Measurements from ENCODE around the gene PLEKHH2.

PLEKHH2 gene

DNA sequence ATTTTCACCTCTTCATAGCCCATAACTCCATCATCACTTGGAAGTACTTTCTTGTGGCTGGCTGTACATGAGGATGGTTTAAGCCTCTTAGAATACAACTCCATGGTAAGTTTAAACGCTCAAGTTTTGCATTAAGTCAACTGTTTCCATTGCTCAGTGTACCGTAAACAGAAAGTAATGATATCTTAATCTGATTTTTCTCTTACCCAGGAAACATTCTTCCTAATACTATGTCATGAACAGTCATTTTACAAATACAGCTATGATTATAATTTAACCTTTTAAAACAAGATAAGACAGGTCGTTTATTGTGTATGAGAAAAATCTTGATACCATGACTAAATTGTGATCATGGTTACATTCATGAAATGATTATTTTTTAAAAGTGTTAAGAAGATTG, 125.2 kb downstream of the PLEKHH2 start:
- no peak for DNase-seq (ENCODE audit: low spot score)

GRCh38 chr2:43763091-43763490, 126.0 kb downstream of the PLEKHH2 start:
- DNase-seq (ENCODE audit: low spot score), result no peak

DNA sequence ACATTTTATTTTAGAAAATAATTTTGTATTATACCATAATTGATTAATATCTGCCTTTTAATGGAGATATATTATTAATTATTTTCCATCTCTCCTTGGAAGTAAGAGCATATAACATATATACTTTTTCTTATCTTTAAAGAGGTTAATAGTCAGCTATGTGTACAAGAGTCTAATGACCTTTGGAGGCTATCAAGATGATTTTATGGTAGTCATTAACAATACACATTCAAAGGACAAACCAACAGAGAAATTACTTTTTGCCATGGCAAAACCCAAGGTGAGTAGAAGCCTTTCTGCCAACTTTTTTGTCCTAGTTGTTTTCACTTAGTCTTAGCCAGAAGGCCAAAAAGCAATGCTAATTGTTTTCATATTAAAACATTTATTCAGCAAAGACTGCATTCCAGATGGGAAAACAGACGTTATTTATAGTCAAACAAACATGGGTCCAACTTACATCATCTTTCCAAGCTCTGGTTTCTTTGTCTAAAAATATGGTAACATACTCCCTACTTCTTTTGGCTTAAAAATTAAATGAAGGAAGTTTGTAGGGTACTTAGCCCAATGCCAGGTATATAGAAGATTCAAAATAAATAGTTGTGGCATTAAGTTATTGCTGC, 127.1 kb downstream of the PLEKHH2 start:
- no peak for DNase-seq (ENCODE audit: low spot score)

GRCh38 chr2:43766006-43766405, 128.9 kb downstream of the PLEKHH2 start:
- DNase-seq (ENCODE audit: low spot score), result no peak

DNA sequence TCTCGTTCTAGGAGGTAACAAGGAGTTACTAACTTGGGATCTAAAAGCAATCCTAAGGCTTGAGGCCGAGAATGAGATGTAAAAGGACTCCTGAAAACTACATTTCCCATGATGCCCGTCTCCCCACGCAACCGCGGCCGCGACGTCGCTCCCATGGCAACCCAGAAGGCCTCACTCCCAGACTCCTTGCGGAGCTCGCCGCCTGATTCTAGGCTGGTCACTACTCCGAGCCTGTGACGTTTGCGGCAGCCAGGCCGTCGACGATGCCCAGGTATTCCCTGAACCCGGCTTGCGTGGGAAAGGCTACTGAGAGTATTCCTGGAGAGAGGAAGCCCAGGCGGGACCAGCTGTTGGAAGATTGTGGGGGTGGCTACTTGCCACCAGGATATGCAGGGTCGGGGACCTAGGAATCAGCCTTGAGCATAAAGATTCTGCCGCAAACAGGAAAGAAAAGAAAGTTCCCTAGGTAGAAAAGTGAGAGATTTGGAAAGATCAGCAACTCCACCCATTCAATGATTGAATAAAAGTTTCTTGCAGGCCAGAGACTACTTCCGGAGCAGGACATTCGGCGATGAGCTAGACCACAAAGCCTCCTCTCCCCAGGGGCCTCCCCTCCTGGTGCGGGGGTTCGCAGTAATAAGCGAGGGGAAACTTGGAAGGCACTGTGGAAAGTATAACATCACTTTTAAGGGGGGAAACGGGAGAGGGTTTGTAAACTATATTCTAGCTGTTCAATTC, 137.0 kb downstream of the PLEKHH2 start, which contains the start of gene DYNC2LI1:
Gene DYNC2LI1, plus strand, starts transcription at position 164 of the 738 bp plus-strand sequence. Its CDS starts 100 bp downstream, at position 264.
- DNase-seq (ENCODE audit: low spot score), result peak; percentile 92

GRCh38 chr2:43774617-43775016, 137.6 kb downstream of the PLEKHH2 start:
- DNase-seq (ENCODE audit: low spot score), result no peak

DNA sequence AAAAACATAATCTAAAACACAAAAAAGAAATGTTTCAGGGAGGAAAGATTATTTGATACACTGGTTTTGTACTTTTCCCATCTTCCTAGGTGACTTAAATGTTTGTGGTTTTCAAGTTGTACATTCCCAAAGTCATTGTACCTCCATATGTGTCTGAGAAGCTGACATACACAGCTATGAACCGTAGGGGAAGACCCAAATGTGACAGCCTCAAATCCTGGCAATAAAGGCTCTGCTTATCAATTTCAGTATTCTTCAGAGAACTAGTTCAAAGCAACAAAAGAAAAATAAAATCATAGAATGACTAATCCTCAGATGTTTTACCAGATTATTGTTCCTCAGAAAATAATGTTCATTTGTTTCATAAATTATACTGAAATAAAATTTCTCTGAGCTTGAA, 139.3 kb downstream of the PLEKHH2 start:
- no peak for DNase-seq (ENCODE audit: low spot score)

DNA sequence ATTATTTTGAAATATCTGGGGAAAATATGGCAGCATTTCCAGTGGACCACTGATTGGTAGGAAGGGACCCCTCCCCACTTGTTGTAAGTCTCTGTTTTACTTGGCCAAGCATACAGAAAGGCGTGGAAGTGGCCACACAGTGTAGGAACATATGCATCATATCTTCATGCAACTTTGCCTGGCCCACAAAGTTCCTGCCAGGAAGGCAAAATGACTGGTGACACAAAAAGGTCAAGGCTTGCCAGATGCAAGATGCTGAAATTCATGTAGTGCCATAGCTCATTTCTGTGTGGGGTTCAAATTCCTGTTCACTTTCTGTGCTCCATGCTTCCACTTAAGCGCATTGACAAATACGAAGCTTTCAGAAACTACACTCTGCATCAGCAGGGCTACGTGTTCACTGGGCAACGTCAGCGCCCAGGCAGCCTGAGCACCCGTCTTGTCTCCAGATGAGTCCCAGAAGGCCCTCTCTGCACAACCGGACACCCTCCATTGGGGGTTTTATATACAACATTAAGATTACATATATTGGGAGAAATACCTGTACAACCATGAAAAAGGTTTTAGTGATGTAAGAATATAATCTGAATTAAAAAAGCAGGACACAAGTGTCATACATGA, 140.4 kb downstream of the PLEKHH2 start:
- DNase-seq (ENCODE audit: low spot score), result no peak

DNA sequence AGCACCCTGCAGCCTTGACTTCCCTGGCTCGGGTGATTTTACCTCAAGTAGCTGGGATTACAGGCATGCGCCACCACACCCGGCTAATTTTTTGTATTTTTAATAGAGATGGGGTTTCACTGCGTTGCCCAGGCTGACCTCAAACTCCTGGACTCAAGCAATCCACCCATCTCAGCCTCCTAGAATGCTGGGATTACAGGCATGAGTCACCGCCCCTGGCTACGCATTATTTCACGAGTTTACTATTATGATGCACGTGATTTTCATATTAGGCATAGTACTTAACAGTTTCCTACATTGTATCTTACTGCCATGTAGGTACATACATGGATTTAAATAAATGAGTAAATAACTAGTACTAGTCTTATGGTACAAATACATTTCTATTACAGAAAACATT, 141.2 kb downstream of the PLEKHH2 start:
- no peak for DNase-seq (ENCODE audit: low spot score)

DNA sequence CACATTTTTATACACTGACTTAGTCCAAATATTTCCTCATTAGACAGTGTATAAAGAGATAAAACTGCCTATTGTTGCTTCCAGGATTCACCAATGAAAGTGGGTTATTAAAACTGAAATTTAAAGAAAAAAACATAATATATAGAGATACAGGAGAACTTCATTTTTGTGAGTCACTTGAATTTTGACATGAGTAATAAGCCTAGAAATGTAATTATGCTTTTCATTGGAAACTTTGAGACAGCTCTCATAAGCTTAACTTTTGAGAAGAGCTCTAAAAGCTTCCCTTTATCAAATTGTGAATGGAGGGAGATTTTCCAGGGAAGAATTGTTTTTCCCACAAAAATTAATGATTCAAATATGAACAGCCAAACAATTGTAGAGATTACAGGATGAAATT, 150.8 kb downstream of the PLEKHH2 start:
- no peak for DNase-seq (ENCODE audit: low spot score)

DNA sequence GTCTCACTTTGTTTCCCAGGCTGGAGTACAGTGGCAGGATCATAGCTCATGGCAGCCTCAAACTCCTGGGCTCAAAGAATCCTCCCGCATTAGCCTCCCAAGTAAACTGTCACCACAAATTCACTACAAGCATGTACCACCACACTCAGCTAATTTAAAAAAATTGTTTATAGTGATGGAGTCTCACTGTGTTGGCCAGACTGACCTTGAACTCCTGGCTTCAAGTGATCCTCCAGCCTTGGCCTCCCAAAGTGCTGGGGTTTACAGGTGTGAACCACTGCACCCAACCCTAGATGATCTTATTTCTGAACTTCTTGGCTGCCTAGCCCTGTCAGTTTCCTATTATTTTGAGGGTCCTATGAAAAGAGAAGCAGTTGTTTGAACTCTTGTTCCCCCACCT, 151.6 kb downstream of the PLEKHH2 start:
- no peak for DNase-seq (ENCODE audit: low spot score)

GRCh38 chr2:43790147-43790546, 153.1 kb downstream of the PLEKHH2 start:
- no peak for DNase-seq (ENCODE audit: low spot score)

DNA sequence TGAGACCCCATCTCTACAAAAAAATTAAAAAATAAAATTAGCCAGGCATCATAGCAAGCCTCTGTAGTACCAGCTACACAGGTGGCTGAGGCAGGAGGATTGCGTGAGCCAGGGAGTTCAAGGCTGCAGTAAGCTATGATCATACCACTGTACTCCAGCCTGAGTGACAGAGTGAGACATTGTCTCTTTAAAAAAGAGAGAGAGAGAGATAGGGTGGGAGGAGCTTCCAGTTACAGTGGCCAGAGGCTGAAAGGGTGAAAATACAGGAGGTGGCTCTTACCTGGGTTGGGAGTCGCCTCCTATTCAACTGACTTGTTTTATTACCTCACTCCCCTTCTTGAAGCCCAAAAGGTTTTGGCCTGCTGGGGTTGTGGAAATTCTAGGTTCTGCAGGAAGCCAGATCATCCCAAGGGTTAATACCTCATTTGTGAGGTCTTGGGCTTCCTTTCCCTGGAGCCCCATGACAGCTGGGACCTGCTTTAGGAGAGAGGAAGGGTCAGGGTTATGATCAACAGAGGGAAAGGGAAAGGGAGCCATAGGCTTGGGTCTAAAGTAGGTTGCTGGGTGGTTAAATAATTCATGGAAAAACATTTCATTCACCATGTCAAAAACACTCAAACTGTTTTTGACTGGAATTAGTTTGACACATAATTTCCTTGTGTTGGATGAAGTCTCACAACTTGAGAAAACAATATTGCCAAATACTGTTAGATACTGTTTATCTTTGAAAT, 154.1 kb downstream of the PLEKHH2 start:
- DNase-seq (ENCODE audit: low spot score), result no peak

DNA sequence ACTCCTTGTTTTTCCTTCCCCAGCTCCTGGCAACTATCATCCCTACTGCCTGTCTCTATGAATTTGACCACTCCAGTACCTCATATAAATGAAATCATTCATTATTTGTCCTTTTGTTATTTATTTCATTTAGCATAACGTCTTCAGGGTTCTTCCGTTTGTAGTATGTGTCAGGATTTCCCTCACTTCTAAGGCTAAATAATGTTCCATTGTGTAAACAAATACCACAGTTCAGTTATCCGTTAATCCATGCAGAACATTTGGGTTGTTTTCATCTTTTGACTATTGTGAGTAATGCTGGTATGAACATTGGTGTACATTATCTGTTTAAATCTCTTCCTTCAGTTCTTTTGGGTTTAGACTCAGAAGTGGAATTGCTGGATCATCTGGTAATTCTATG, 155.6 kb downstream of the PLEKHH2 start:
- no peak for DNase-seq (ENCODE audit: low spot score)

DNA sequence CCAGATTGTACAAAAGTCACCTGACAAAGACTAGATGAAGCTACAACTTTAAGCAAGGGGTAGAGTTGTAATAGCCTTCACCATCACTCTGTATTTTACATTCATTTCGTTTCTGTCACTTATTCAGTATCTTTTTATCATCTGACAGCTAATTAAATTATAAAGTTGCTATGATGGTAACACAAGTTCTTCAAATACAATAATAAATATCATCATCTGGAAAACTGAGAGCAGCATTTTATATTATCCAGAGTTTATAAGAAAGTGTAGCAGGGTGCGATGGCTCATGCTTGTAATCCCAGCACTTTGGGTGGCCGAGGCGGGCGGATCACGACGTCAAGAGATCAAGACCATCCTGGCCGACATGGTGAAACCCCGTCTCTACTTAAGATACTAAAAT, 157.9 kb downstream of the PLEKHH2 start:
- DNase-seq (ENCODE audit: low spot score), result no peak

DNA sequence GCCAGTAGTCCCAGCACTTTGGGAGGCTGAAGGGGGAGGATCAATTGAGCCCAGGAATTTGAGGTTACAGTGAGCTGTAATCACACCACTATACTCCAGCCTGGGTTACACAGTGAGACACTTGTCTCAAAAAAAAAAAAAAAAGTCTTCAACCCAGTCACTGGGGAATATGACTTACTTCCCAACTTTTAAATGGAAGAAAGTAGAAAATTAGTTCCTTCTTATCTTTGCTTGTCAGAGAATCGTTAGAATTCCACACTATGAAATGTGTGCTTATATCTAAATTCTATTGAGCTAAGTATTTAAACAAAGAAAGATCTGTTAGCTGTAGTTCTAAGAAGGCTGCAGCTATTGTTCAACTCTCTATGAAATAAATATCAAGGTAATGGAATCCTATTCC, 159.1 kb downstream of the PLEKHH2 start:
- DNase-seq (ENCODE audit: low spot score), result no peak

GRCh38 chr2:43798300-43798699, 161.2 kb downstream of the PLEKHH2 start:
- peak; percentile 30 for DNase-seq (ENCODE audit: low spot score)

DNA sequence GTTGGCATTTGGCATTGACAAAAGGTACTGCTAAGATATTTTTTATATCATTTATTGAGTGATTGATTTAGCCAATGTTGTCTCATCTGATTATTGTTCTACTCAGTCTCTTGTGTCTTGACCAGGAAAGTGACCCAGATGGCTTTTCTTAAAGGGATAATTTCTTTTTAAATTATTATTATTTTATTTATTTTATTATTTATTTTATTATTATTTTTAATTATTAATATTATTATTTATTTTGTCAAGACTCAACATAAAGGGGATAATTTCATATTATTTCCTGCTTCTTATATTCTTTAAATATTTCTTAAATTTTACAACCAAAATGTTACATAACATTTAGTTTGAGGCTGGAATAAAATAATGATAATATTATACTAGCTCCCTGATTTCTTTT, 163.8 kb downstream of the PLEKHH2 start:
- DNase-seq (ENCODE audit: low spot score), result no peak

GRCh38 chr2:43802135-43802534, 165.1 kb downstream of the PLEKHH2 start:
- no peak for DNase-seq (ENCODE audit: low spot score)

DNA sequence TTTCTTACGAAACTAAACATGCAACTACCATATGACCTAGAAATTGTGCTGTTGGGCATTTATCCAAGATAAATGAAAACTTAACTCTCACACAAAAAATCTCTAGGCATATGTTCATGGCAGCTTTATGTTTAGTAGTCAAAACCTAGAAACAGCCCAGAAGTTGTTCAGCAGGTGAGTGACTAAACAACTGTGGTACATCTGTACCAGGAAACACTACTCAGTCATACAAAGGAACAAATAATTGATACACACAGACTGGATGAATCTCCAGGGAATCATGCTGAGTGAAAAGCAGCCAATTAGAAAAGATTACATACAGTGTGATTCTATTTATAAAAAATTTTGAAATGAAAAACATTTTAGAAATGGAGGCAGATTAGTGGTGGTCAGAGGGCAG, 166.1 kb downstream of the PLEKHH2 start:
- no peak for DNase-seq (ENCODE audit: low spot score)

DNA sequence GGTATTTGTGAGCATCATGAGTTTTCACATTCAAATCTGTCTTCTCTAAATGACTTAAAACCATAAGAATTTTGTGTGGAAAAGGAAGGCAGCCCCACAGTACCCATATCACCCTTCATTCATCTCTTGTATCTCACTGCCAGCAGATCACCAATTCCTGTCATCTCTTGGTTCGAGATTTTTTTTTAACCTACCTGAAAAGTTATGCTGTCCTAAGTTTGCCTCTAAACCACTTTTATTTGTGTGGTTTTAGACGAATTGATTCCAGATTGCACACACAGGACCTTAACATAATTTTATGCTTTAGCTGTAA, 169.6 kb downstream of the PLEKHH2 start:
- no peak for DNase-seq (ENCODE audit: low spot score)

DNA sequence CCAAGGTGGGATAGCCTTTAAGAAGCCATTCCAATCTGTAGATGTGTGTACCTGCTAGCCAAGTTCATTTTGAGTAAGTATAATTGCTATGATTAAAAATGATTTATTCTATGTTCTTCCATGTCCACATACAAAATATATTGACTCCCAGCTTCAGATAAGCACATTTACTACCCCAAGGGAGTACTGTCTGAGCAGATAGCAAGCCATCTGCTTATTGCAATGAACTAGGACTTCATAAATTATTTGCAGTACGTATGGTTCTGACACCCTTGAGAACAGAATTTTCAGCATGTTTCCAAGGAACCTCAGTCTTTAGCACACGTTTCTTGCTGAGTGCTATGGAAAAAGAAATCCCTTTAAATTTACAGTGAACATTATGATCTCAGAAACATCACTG, 173.4 kb downstream of the PLEKHH2 start:
- no peak for DNase-seq (ENCODE audit: low spot score)

GRCh38 chr2:43810888-43811287, 173.8 kb downstream of the PLEKHH2 start:
- DNase-seq (ENCODE audit: low spot score), result no peak
